Epithelial cell of prostate (primary cell): Measurements from ENCODE around the gene PROK2.

Experiments
- DNase-seq: peaks from one replicate; pipeline ENCODE4 v3.0.0-alpha.2; 2011; ENCODE audit warnings: low read depth, low spot score
- H3K27ac ChIP-seq: fragments of 450-650 bp; 2 replicates; pipeline ENCODE4 v1.5.1; 2017; ENCODE audit warnings: mild to moderate bottlenecking

PROK2 gene

DNA sequence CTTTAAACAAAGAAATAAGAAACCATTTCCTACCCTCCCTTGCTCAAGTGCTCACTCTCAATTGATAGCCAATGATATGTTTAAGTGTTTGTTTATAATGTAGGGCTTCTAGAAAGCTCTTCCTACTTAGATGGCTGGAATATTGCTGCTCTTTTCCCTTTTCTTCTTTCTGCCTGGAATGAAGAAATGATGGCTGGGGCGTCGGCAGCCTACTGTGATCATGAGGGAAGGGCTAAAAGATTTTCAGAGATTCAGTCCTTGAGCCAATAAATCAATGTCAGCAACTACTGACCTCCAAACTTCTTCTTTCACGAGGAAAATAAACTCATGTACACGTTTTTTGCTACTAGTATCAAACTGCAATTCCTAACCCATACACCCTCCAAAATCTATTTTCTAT is 33.3 kb downstream of the PROK2 start:
- no peak for DNase-seq
- H3K27ac ChIP-seq, result no peak overlapping the region

DNA sequence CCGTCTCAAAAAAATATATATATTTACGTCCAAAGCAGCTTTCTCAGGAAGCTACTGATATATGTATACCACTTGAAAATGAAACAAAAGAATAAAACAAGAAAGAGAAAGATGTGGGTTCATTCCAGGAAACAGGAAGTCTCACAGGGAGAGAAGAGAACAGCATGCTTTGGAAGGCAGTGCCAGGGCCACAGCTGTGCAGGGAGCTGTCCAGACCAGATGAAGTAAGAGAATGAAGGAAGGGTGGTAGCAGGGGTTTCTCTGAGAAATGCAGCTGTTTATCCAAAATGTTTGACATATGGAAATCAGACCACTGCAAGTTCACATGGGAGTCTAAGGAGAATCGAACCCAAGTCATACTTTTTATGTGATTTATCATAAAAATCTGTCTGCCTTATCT is 40.2 kb downstream of the PROK2 start:
- no peak for DNase-seq
- no peak overlapping the region for H3K27ac ChIP-seq

DNA sequence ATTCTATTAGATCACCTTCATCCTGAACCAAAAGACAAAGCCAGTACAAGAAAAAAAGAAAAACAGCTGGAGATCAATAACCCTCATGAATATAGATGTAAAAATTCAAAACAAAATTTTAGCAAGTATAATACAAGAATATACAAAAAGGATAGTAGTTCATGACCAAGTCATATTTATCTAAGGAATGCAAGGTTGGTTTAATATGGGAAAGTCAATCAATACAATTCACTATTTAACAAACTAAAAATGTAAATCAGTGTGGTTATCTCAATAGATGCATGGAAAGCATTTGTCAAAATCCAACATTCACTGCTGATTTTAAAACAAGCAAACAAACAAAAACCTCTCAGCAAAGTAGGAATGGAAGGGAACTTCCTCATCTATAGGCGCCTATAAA is 42.3 kb downstream of the PROK2 start:
- DNase-seq, result no peak
- H3K27ac ChIP-seq, result no peak overlapping the region

DNA sequence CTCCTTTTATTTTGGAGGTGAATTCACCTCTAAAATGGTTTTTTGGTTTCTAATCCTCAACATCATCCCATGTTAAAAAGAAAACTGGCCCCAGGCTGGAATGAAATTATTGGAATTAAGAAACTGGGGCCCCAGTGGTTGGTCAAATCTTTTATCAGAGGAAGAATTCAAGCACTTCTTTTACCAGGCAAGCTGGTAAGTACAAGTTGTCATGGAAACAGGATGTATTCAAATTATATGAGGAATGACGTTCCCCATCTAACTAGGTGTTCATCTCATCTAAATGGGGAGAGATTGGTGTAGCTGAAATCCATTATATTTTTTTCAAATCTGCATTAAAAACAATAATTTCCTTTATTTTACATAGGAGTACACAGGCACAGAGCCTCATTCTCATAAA is 50.1 kb downstream of the PROK2 start:
- no peak for DNase-seq
- no peak overlapping the region for H3K27ac ChIP-seq

DNA sequence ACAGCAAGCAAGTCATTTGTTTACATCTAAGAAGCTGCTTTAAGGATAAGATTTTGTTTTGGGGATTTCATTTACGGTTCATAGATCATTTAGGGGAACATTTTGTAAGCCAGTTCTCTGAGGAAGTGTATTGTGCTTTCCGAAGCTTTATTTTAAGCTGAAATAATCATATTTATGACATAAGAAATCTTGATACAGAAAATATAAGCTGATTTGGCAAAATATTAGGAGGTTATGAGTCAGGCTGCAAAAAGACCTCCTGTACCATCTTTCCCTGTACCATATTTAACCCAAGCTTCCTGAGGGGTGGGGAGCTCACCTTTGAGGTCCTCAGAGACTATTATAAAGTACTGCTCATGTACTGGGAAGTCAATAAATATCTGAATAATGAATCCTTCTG is 51.6 kb downstream of the PROK2 start:
- DNase-seq, result no peak
- no peak overlapping the region for H3K27ac ChIP-seq

DNA sequence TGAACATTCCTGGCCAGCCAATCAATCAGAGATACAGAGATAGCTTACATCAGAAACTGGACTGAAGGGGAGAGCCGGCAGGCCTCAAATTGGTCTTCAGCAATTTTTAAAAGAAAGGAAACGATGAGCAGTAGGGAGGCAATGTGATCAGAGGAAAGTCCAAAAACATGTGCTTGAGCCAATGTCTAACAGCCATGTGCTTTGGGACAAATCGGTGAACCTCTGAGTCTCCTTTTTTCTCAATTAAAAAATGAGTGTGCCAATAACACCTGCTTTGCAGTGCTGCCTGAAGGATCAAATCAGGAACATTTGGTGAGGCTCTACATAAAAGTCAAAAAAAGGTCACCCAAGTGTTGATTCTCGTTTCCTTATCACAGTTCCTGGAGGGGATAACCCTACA is 52.3 kb downstream of the PROK2 start:
- DNase-seq, result no peak
- no peak overlapping the region for H3K27ac ChIP-seq

DNA sequence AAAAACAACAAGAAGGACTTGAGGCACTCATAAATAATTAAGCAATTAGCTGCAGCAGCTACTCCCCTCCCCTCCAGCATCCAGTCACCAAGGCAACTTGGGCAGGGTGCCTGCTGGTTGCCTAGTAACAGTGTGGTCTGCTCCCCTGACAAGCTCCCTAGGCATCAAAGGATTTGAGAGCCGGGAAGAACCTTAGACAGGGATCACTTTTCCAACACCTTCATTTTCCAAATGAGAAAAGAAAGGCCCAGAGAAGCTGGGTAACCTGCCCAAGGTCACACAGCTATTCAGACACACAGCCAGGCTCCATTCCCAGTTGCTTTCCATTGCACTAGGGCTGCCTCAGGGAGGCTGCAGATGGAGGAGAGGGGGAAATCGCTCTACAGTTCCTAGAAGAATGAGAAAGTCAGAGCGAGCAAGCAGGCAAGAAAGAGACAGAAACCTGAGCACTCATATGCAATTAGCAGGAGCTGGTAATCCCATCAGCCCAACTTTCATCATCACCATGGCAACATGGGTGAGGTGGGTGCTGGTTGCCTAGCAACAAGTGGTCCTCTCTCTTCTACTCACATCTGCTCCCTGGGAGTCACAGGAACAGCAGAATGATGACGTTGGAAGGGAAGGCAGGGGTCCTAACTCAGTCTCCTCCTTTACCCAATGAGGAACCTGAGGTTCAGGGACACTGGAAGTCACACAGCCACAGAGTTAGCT is 56.2 kb downstream of the PROK2 start:
- no peak for DNase-seq

DNA sequence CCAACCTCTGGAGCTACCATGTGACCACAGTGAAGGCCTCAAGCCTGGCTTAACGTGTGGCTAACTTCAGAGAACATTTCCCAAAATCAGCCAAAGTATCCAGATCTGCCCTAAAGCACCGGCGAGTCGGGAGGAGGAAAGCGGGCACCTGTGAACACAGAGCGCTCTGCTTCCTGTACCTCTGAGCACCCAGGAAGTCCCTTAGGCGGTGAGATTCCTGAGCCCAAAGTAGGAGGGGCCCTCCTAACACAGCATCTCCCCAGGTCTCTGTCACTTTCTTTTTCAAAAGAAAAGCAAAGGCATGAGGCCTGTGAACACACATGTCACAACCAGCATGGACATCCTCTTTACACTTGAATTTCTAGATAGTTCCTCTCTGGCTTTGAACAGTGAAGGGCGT is 58.8 kb downstream of the PROK2 start:
- no peak for DNase-seq
- H3K27ac ChIP-seq, result no peak overlapping the region

More for the DNA sequence above, 56.2 kb downstream of the PROK2 start:
- no peak overlapping the region for H3K27ac ChIP-seq

DNA sequence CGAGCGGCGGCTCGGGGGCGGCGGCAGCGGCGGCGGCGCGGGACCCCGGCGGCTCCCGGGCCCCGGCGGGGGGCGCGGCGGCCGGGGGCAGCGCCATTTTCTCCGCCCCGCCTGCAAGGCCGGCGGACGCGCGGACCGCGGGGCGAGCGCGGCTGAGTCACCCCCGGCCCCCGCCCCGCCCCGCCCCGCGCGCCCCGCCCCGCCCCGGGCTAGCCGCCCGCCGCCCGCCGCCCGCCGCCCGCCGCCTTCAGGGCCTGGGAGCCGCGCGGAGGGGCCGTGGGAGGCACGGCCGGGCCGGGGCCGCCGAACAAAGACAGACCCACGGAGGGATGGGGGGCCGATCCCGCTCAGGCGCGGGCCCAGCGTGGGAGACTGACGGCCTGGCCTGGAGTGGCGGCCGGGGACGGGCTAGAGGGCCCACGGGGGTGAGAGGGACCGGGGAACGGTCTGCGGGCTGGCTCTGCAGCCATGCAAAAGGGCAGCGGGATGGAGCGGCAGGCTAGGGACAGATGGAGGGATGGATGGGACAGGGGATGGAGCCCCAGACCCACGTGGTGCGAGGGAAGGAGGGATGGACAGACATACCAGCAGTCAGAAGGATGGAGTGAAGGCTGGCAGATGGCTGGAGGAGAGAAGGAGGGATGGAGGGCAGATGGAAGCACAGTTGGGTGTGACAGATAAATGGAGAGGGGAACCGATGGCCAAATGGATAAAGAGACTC is 59.5 kb downstream of the PROK2 start, which contains the start of gene EIF4E3:
Gene EIF4E3 (minus strand): TSS at position 132 of the 721 bp plus-strand sequence. CDS start 35 bp downstream, at position 97.
- no peak within 1 kb of the TSS for H3K27ac ChIP-seq
- DNase-seq, result no peak

DNA sequence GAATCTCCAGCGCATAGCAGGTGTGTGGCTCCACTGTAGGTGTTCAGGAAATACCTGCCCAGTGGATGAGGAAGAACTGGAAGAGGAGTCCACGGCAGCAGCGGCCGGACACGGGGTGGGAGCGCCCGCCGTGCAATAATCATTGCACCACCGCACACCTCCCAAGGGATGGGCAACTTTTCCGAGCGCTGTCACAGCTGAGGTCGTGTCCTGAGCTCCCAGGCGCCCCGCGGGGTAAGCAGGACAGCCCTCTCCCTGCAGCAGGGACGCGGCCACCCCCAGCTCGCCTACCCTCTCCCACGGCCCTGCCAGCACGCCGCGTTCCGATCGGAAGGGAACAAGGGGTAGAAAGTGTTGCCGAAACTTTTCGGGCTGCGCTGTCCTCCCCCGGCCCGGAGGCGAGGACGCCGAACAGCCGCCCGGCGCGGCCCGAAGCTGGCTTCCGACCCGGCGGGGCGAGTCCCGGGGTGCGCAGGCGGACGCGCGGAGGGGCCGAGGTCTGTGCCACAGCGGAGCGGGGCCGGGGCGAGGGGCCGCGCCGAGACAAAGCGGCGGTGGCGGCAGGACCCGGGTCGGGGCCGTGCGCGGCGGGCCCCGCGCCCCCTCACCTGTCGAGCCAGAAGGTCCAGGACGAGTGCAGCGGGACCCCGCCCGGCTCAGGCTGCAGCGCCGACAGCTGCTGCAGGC is 60.2 kb downstream of the PROK2 start:
- DNase-seq, result no peak
- H3K27ac ChIP-seq, result no peak overlapping the region

DNA sequence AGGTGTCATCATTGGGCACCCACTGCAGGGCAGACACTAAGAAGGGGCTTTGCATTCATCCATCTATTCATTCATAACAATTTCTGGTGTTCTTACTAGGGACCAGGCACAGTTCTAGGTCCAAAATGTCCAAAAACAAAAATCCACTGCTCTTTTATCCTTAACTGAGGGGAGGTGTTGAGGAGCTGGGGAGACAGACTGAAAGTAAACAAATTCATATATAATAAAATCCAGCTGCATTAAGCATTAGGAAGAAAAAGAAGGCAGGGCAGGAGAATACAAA is 60.8 kb downstream of the PROK2 start:
- DNase-seq, result no peak
- H3K27ac ChIP-seq, result no peak overlapping the region

DNA sequence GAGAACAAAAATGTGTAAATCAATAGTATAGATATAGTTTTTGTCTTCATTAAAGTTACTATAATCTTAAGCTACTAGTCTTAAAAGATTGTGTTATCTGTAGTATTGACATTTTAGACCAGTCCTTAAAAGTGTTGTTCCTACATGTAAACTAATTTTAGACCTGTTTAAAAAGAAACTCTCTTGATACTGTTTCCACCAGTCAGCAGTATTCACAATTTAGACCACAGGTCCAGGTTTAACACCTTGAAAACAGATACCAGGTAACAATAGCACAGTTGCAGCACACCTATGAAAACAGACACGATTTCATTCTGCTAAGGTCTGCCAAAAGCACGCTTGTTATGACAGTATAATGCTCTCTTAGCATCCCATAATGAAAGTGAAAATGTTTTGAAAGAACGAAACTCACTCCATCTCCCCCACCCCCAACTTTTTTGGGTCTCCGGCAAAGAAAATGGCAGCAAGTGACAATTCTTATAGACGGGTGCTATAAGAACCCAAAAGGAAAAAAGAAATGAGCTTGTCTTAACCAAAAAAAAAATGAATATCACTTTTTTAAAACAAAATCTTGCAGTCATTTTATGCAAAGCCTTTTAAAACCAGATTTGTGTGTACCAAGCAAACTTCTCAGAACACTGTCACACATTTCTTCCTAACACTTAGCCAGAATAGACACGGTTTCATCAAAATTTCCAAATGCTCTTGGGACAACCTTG is 61.3 kb downstream of the PROK2 start:
- H3K27ac ChIP-seq, result no peak overlapping the region
- no peak for DNase-seq

DNA sequence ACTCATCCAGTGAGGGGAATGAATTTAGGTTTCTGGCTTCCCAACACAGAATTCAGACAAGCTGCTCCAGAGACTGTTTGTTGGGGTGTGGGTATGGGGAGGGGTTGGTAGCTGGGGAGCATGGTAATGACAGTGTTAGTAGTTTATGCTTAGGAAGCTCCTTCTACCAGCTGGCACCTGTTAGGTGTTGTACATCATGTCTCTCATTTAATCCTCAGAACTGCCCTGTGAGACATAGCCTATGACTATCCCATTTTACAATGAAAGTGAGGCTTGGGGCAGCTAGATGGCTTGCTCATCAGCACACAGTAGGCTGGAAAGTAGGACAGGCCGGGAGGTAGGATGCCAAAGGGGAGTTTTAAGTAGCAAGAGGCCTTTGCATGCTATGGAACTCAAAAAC is 62.3 kb downstream of the PROK2 start:
- DNase-seq, result no peak
- H3K27ac ChIP-seq, result no peak overlapping the region
